Left ventricle myocardium inferior (tissue), 1 donor: ENCODE measurements around the gene FCHSD1. TPM values are rescaled to one million over a fixed set of nuclear protein-coding genes. Genes with fewer than 3 reads are reported as not detected.

Experiments used
- DNase-seq: peaks from one replicate; pipeline ENCODE4 v3.0.0-alpha.2; 2020
- H3K27ac ChIP-seq: fragments of 200-600 bp; replicated peaks from 2 replicates; pipeline ENCODE4 v1.8.0; 2021
- H3K27me3 ChIP-seq: fragments of 200-600 bp; 2 replicates; pipeline ENCODE4 v1.8.0; 2021; ENCODE audit warnings: low read depth
- H3K36me3 ChIP-seq: fragments of 200-600 bp; 2 replicates; pipeline ENCODE4 v1.8.0; 2021
- H3K4me1 ChIP-seq: fragments of 200-600 bp; 2 replicates; pipeline ENCODE4 v1.8.0; 2021
- H3K4me3 ChIP-seq: fragments of 200-600 bp; 2 replicates; pipeline ENCODE4 v1.8.0; 2021; ENCODE audit warnings: mild to moderate bottlenecking, moderate library complexity
- H3K9me3 ChIP-seq: fragments of 200-600 bp; replicated peaks from 2 replicates; pipeline ENCODE4 v1.8.0; 2021
- CTCF ChIP-seq: fragments of 200-600 bp; IDR thresholded peaks from 2 replicates; pipeline ENCODE4 v1.8.0; 2021; ENCODE audit warnings: antibody characterized with exemption, mild to moderate bottlenecking, borderline replicate concordance
- intact Hi-C: fragments of 100-400 bp; cut with micrococcal nuclease; formaldehyde crosslinking; loops from one replicate; pipeline ENCODE4 v1.11.0; 2022
- total RNA-seq: library from RNA; stranded (reverse); fragmentation: NEBNext Ultra II Directional; extraction: Animal tissue kit (Norgen Biotek cat#: 25700); gene quantifications from one replicate; pipeline ENCODE4 v1.2.1, GENCODE V29; 2021
- donor health status: DM: no; HTN: yes; CAD: no; lungs with severe emphysema.

Gene FCHSD1
- total RNA-seq, 1 donor from 2014 or later, result 4.7 TPM

GRCh38 chr5:141633871-141634561 is 17.2 kb downstream of the FCHSD1 start:
- intact Hi-C loops, result no loop called here
- Histone ChIP-seq H3K9me3 (no peaks in the 10 kb centered on the region), H3K36me3 (peaks cover 15% of the 10 kb centered on the region), H3K27me3 (no peaks in the 10 kb centered on the region), H3K4me1 (peaks cover 55% of the 10 kb centered on the region), H3K27ac (no peak overlapping the region), H3K4me3 (no peak overlapping the region)
- TF ChIP-seq CTCF, result no peak
- no peak for DNase-seq

- H3K27me3 ChIP-seq, result no peaks in the 10 kb centered on the region
- intact Hi-C loops, result no loop called here
- DNase-seq, result no peak
- peaks cover 29% of the 10 kb centered on the region for H3K36me3 ChIP-seq
- no peaks in the 10 kb centered on the region for H3K9me3 ChIP-seq
- TF ChIP-seq CTCF, result no peak
- H3K27ac ChIP-seq, result no peak overlapping the region
- no peak overlapping the region for H3K4me3 ChIP-seq
- peaks cover 49% of the 10 kb centered on the region for H3K4me1 ChIP-seq
Measured at GRCh38 chr5:141632650-141633049, 18.6 kb downstream of the FCHSD1 start.

- Histone ChIP-seq H3K27me3 (no peaks in the 10 kb centered on the region), H3K9me3 (no peaks in the 10 kb centered on the region), H3K4me3 (no peak overlapping the region), H3K36me3 (peaks cover 49% of the 10 kb centered on the region), H3K27ac (no peak overlapping the region), H3K4me1 (peaks cover 30% of the 10 kb centered on the region)
- no peak for TF ChIP-seq CTCF
- DNase-seq, result no peak
- intact Hi-C loops, result no loop called here
Measured at GRCh38 chr5:141630570-141631140, 20.6 kb downstream of the FCHSD1 start.

GRCh38 chr5:141628175-141628788 is 22.9 kb downstream of the FCHSD1 start:
- H3K4me1 ChIP-seq, result peaks cover 15% of the 10 kb centered on the region
- TF ChIP-seq CTCF, result no peak

GRCh38 chr5:141623611-141624010 is 27.6 kb downstream of the FCHSD1 start:
- Histone ChIP-seq H3K9me3 (no peaks in the 10 kb centered on the region), H3K36me3 (peaks cover 84% of the 10 kb centered on the region), H3K27me3 (no peaks in the 10 kb centered on the region), H3K4me1 (peaks cover 10% of the 10 kb centered on the region), H3K4me3 (no peak overlapping the region), H3K27ac (no peak overlapping the region)
- intact Hi-C loops, result loop anchor here (5.0 kb wide), 1 partner anchor 36 kb away; no protein-coding TSS in a partner anchor
- no peak for TF ChIP-seq CTCF
- no peak for DNase-seq

More at GRCh38 chr5:141628175-141628788, 22.9 kb downstream of the FCHSD1 start:
- intact Hi-C loops, result no loop called here
- no peak for DNase-seq
- no peaks in the 10 kb centered on the region for H3K27me3 ChIP-seq
- no peak overlapping the region for H3K27ac ChIP-seq
- peaks cover 72% of the 10 kb centered on the region for H3K36me3 ChIP-seq
- no peak overlapping the region for H3K4me3 ChIP-seq
- no peaks in the 10 kb centered on the region for H3K9me3 ChIP-seq
